Heart right ventricle (tissue), 16 donors: Measurements from ENCODE around the gene ROS1. TPM values are rescaled to one million over a fixed set of nuclear protein-coding genes. Genes with fewer than 3 reads are reported as not detected.

Experiments
- ATAC-seq, 8 donors: fragments of 200-7000 bp; cut with Tn5 transposase; one replicate each; pipeline ENCODE4 v1.9.1; 2020; ENCODE audit warnings: mild to moderate bottlenecking in 8 of 8, moderate library complexity in 8 of 8, moderate number of reproducible peaks in 1 of 8
- DNase-seq, 2 donors: peaks; one replicate each; pipeline ENCODE4 v3.0.0-alpha.2; 2020
- H3K27ac ChIP-seq, 10 donors: fragments of 200-600 bp; sonication (generic) in 2 of 10; one replicate each; pipeline versions ENCODE4 v1.5.0 to v1.8.0; 2020 to 2022; ENCODE audit warnings: mild to moderate bottlenecking in 3 of 10
- H3K27me3 ChIP-seq, 7 donors: fragments of 200-600 bp; one replicate each; pipeline ENCODE4 v1.8.0; 2021 to 2022; ENCODE audit warnings: mild to moderate bottlenecking in 2 of 7
- H3K36me3 ChIP-seq, 9 donors: fragments of 200-600 bp; sonication (generic) in 1 of 9; one replicate each; pipeline versions ENCODE4 v1.5.0 to v1.8.0; 2020 to 2022; ENCODE audit warnings: mild to moderate bottlenecking in 2 of 9
- H3K4me1 ChIP-seq, 9 donors: fragments of 200-600 bp; sonication (generic) in 1 of 9; one replicate each; pipeline versions ENCODE4 v1.5.0 to v1.8.0; 2020 to 2022; ENCODE audit warnings: mild to moderate bottlenecking in 4 of 9
- H3K4me3 ChIP-seq, 10 donors: fragments of 200-600 bp; sonication (generic) in 2 of 10; one replicate each; pipeline versions ENCODE4 v1.5.0 to v1.8.0; 2020 to 2022; ENCODE audit warnings: mild to moderate bottlenecking in 7 of 10, moderate library complexity in 2 of 10
- H3K9me3 ChIP-seq, 11 donors: fragments of 200-600 bp in 10 of 11; sonication (generic) in 2 of 11; one replicate each; pipeline versions ENCODE4 v1.5.0 to v1.8.0; 2013 to 2022; ENCODE audit warnings: mild to moderate bottlenecking in 2 of 11, control low read depth in 1 of 11, moderate library complexity in 1 of 11
- CTCF ChIP-seq, 9 donors: fragments of 200-600 bp; sonication (generic) in 2 of 9; IDR thresholded peaks; one replicate each; pipeline versions ENCODE4 v1.5.0 to v1.8.0; 2021 to 2022; ENCODE audit warnings: antibody characterized with exemption in 9 of 9, mild to moderate bottlenecking in 5 of 9, moderate library complexity in 1 of 9
- WGBS, 2 donors: extraction: QIAGEN DNeasy Blood & Tissue Kit; methylation state at CpG; one replicate each; pipeline ENCODE4 v1.1.7; 2013; ENCODE audit warnings: inconsistent platforms in 1 of 2; 5-methylcytosine and 5-hydroxymethylcytosine counted together
- intact Hi-C, 10 donors: fragments of 100-400 bp; cut with DNase I; formaldehyde crosslinking; loops; one replicate each; pipeline versions ENCODE4 v1.11.1 to v1.14.2; 2022
- polyA plus RNA-seq, 2 donors: library from polyadenylated mRNA; stranded (reverse); fragments of 200-250 nt; gene quantifications; one replicate each; pipeline ENCODE4 v1.2.3, GENCODE V29; 2013
- total RNA-seq, 10 donors: library from RNA; stranded (reverse); fragmentation: NEBNext Ultra II Directional in 3 of 10; extraction: Animal tissue kit (Norgen Biotek cat#: 25700) in 3 of 10; gene quantifications; one replicate each; pipeline versions ENCODE4 v1.2.1 to v1.2.4, GENCODE V29; 2021 to 2023
- donor health status: Arrhythmogenic right ventricular cardiomyopathy.
- donor health status: ischemic (EF 13 %, LVEDD 7.1; RV severe dilation, severe dysfunction).
- donor health status: healthy with polysubstance abuse.
- donor health status: DM: no; HTN: yes; CAD: no.
- donor health status: DM: no; HTN: no; CAD: no.
- donor health status: ischemic (EF 25% LVEDD 6.9; RV normal size, moderate dysfunction).
- donor health status: ischemic (EF 25% LVEDD 5.7; RV mildly dilated, moderate dysfunction).
- donor health status: healthy.
- donor health status: DM: yes; HTN: yes; CAD: no.
- donor health status: Ischemic cardiomyopathy.
- donor health status: ischemic (EF 35%, LVEDD 5.7; RV mildly dilated, moderate dysfunction).
- donor health status: nonischemic (EF 11% LVEDD 7.7; RV severe dilation, severe dysfunction).
- donor health status: DM: yes; HTN: yes; CAD: no.
- donor health status: PGD.
- donor health status: ischemic (EF 29% LVEDD 5.4; RV normal size, mild dysfunction).
- donor health status: nonischemic (EF 23%, LVEDD 6.1; RV moderate dilation, normal function).

ROS1 gene
- total and polyA plus RNA-seq, 12 donors = 0.02 to 0.13 (median 0.08) TPM; not detected in 4

- intact Hi-C loops = no loop called here
- no peak for TF ChIP-seq CTCF (IDR thresholded peaks at IDR 0.05)
- Histone ChIP-seq H3K36me3 (no peaks in the 10 kb centered on the region), H3K27ac (no peak overlapping the region), H3K4me3 (no peak overlapping the region), H3K4me1 (no peaks in the 10 kb centered on the region), H3K9me3 (no peaks in the 10 kb centered on the region), H3K27me3 (no peaks in the 10 kb centered on the region)
- 80 to 93% methylated on average over 2 of the region's 2 CpGs for WGBS, 2 donors
- no peak for DNase-seq
- ATAC-seq = no peak
Measured at GRCh38 chr6:117384659-117385058, 41.1 kb downstream of the ROS1 start.

- ATAC-seq = no peak
- H3K27ac ChIP-seq = no peak overlapping the region
- DNase-seq = no peak
- no peaks in the 10 kb centered on the region for H3K27me3 ChIP-seq
- no peaks in the 10 kb centered on the region for H3K36me3 ChIP-seq
- no peak overlapping the region for H3K4me3 ChIP-seq
- 47 to 66% methylated on average over 2 of the region's 2 CpGs for WGBS, 2 donors
- peaks cover 0 to 12% (median 0%) of the 10 kb centered on the region in 11 donors for H3K9me3 ChIP-seq
- intact Hi-C loops = no loop called here
- no peak for TF ChIP-seq CTCF (IDR thresholded peaks at IDR 0.05)
- no peaks in the 10 kb centered on the region for H3K4me1 ChIP-seq
Measured at GRCh38 chr6:117381749-117382148, 44.0 kb downstream of the ROS1 start.

- H3K27ac ChIP-seq = no peak overlapping the region
- intact Hi-C loops = no loop called here
- H3K4me1 ChIP-seq = no peaks in the 10 kb centered on the region
- no peak overlapping the region for H3K4me3 ChIP-seq
- ATAC-seq (no peak), DNase-seq (no peak)
- H3K9me3 ChIP-seq = peaks cover 0 to 17% (median 0%) of the 10 kb centered on the region in 11 donors
- 88 to 92% methylated on average over 2 of the region's 2 CpGs for WGBS, 2 donors
- H3K27me3 ChIP-seq = no peaks in the 10 kb centered on the region
- H3K36me3 ChIP-seq = no peaks in the 10 kb centered on the region
- no peak for TF ChIP-seq CTCF (IDR thresholded peaks at IDR 0.05)
Measured at GRCh38 chr6:117380298-117380697, 45.4 kb downstream of the ROS1 start.

- H3K27me3 ChIP-seq = no peaks in the 10 kb centered on the region
- no peak overlapping the region for H3K27ac ChIP-seq
- TF ChIP-seq CTCF (IDR thresholded peaks at IDR 0.05) = no peak
- H3K4me1 ChIP-seq = no peaks in the 10 kb centered on the region
- DNase-seq (no peak), ATAC-seq (no peak)
- H3K9me3 ChIP-seq = peaks cover 0 to 31% (median 0%) of the 10 kb centered on the region in 11 donors
- intact Hi-C loops = no loop called here
- no peaks in the 10 kb centered on the region for H3K36me3 ChIP-seq
- no peak overlapping the region for H3K4me3 ChIP-seq
Measured at GRCh38 chr6:117375446-117375845, 50.3 kb downstream of the ROS1 start.
